K562 (cell line): ENCODE measurements around the gene CROT. TPM values are rescaled to one million over a fixed set of nuclear protein-coding genes. Genes with fewer than 3 reads are reported as not detected.

Experiments
- CBX2 ChIP-seq: fragments of 200-600 bp; sonication (generic); IDR thresholded peaks from one replicate; pipeline ENCODE4 v1.6.1; 2012; ENCODE audit warnings: mild to moderate bottlenecking, low read length, inconsistent platforms; ENCODE audit not compliant: insufficient read depth, poor library complexity, severe bottlenecking
- CCNT2 ChIP-seq: IDR thresholded peaks from 2 replicates; pipeline ENCODE4 v1.6.1; 2011; ENCODE audit warnings: borderline replicate concordance, low read depth, mild to moderate bottlenecking, moderate library complexity, mixed read lengths, low read length; ENCODE audit not compliant: insufficient read length; ENCODE audit errors: extremely low read depth
- E2F3 ChIP-seq: fragments of 250-450 bp; sonication (Bioruptor Pico); IDR thresholded peaks from 2 replicates; pipeline ENCODE4 v1.4.0; 2020; ENCODE audit warnings: mild to moderate bottlenecking
- FOXO4 ChIP-seq: fragments of 450-650 bp; formaldehyde crosslinking; IDR thresholded peaks from 2 replicates; pipeline ENCODE4 v1.4.0; 2020; ENCODE audit warnings: mild to moderate bottlenecking, moderate library complexity
- HDAC2 ChIP-seq: fragments of 450-650 bp; IDR thresholded peaks from 2 replicates; pipeline ENCODE4 v1.6.1; 2016; ENCODE audit warnings: mild to moderate bottlenecking
- HINFP ChIP-seq: fragments of 450-650 bp; conservative IDR thresholded peaks from 2 replicates; pipeline ENCODE4 v1.6.1; 2016; ENCODE audit warnings: missing genetic modification characterization, low read depth, mild to moderate bottlenecking, control low read depth, missing compliant biosample characterization
- HLTF ChIP-seq: fragments of 450-650 bp; IDR thresholded peaks from 2 replicates; pipeline ENCODE4 v1.6.1; 2016
- HMG20A ChIP-seq: fragments of 450-650 bp; formaldehyde crosslinking; conservative IDR thresholded peaks from 2 replicates; pipeline ENCODE4 v1.4.0; 2020; ENCODE audit warnings: mild to moderate bottlenecking, mixed read lengths
- MBD2 ChIP-seq: sonication (generic); IDR thresholded peaks from 2 replicates; pipeline ENCODE4 v1.6.1; 2016; ENCODE audit warnings: low read depth, borderline replicate concordance
- SMAD1 ChIP-seq: fragments of 150-350 bp; IDR thresholded peaks from 2 replicates; pipeline ENCODE4 v1.6.1; 2014; ENCODE audit warnings: low read length, low read depth; ENCODE audit not compliant: partially characterized antibody
- SMAD4 ChIP-seq: fragments of 250-450 bp; sonication (Bioruptor Pico); conservative IDR thresholded peaks from 2 replicates; pipeline ENCODE4 v1.8.0; 2021; ENCODE audit warnings: inconsistent platforms, mild to moderate bottlenecking, moderate library complexity
- SREBF2 ChIP-seq: sonication (generic); formaldehyde crosslinking; IDR thresholded peaks from 2 replicates; pipeline ENCODE4 v1.4.0; 2020; ENCODE audit warnings: mild to moderate bottlenecking, missing genetic modification reagents
- TCF15 ChIP-seq: fragments of 250-450 bp; sonication (Bioruptor Pico); IDR thresholded peaks from 2 replicates; pipeline ENCODE4 v1.8.0; 2022; ENCODE audit warnings: moderate library complexity, mild to moderate bottlenecking, inconsistent platforms
- TFAM ChIP-seq: fragments of 250-450 bp; sonication (Bioruptor Pico); conservative IDR thresholded peaks from 2 replicates; pipeline ENCODE4 v1.5.0; 2021; ENCODE audit warnings: mild to moderate bottlenecking, moderate library complexity
- TRIM24 ChIP-seq, 2 experiments: fragments of 450-650 bp; IDR thresholded peaks; 2 replicates each; pipeline ENCODE4 v1.6.1; 2016
- TRIM25 ChIP-seq: fragments of 450-650 bp; IDR thresholded peaks from 2 replicates; pipeline ENCODE4 v1.7.0; 2016; ENCODE audit warnings: borderline replicate concordance
- XRCC5 ChIP-seq: fragments of 200-400 bp; formaldehyde crosslinking; IDR thresholded peaks from 2 replicates; pipeline ENCODE4 v1.6.1; 2017; ENCODE audit warnings: low read depth, mild to moderate bottlenecking, low read length
- ZNF197 ChIP-seq: fragments of 200-800 bp; sonication (Bioruptor generic); IDR thresholded peaks from 2 replicates; pipeline ENCODE4 v1.6.1; 2016; ENCODE audit warnings: low read depth, missing genetic modification characterization, missing compliant biosample characterization
- ZNF316 ChIP-seq: fragments of 450-650 bp; IDR thresholded peaks from 2 replicates; pipeline ENCODE4 v1.6.1; 2016
- ZNF586 ChIP-seq: fragments of 450-650 bp; formaldehyde crosslinking; conservative IDR thresholded peaks from 2 replicates; pipeline ENCODE4 v1.4.0; 2020; ENCODE audit warnings: mild to moderate bottlenecking, moderate library complexity
- polyA plus RNA-seq, 8 experiments: library from polyadenylated mRNA; depleted of rRNA in 4 of 8; stranded (reverse) in 5 of 8; unstranded in 3 of 8; fragments of >200 nt; fragmentation: Nextera tagmentation in 2 of 8; fragmentation: Illumina TruSeq in 1 of 8; extraction: Ambion mirVana in 2 of 8; extraction: Trizol in 1 of 8; gene quantifications; 2 replicates each; pipeline versions ENCODE4 v1.2.1 to v1.2.3, GENCODE V29; 2011 to 2014; ENCODE audit warnings: inconsistent platforms in 1 of 8, missing spikeins in 1 of 8
- total RNA-seq, 7 experiments: library from RNA; depleted of rRNA in 6 of 7; stranded (reverse); fragments of >200 nt in 6 of 7; fragmentation: Illumina TruSeq in 2 of 7; extraction: Trizol in 2 of 7; gene quantifications; 2 replicates each; pipeline versions ENCODE4 v1.2.1 to v1.2.3, GENCODE V29; 2011 to 2021; ENCODE audit warnings: low replicate concordance in 1 of 7

The CROT gene
- total and polyA plus RNA-seq, 9 of the 15 experiments (the other 6 are each of a cell fraction or from before 2014, with no cell fraction given), result 2.5 to 8.1 (median 5.1) TPM

- TF ChIP-seq FOXO4 (CRISPR knock-in tag), result no peak
- TF ChIP-seq HINFP (tag), result no peak
- no peak for TF ChIP-seq TCF15
- no peak for TF ChIP-seq SREBF2 (CRISPR knock-in tag)
- no peak for TF ChIP-seq CCNT2
- no peak for TF ChIP-seq HDAC2
- TF ChIP-seq XRCC5, result no peak
- TF ChIP-seq HLTF, result no peak
- TF ChIP-seq SMAD1, result no peak
- TF ChIP-seq ZNF586, result no peak
- peak in 1 of 2 experiments; percentile 40; a peak in 1 of 4 replicates for TF ChIP-seq TRIM24 (IDR thresholded peaks at IDR 0.05)
- TF ChIP-seq E2F3 (CRISPR knock-in tag), result no peak
- no peak for TF ChIP-seq ZNF197 (CRISPR knock-in tag)
- TF ChIP-seq ZNF316, result peak; percentile 99
- no peak for TF ChIP-seq CBX2
- no peak for TF ChIP-seq MBD2
- TF ChIP-seq TFAM (CRISPR knock-in tag), result no peak
- TF ChIP-seq TRIM25, result no peak
- TF ChIP-seq HMG20A (CRISPR knock-in tag), result no peak
- peak; percentile 40 for TF ChIP-seq SMAD4
Measured at GRCh38 chr7:87370660-87371180, 25.3 kb downstream of the CROT start (continued).
